Left hindlimb (tissue), 1 donor: ENCODE data around the gene OVOL3.
"Not testable (repeated sequence)": the region's sequence is repeated elsewhere in the genome, so short reads cannot be mapped to it uniquely, and the experiment has no call there.

Source experiments
- DNase-seq: peaks from one replicate; pipeline ENCODE4 v3.0.0-alpha.2; 2018

Gene OVOL3

DNA sequence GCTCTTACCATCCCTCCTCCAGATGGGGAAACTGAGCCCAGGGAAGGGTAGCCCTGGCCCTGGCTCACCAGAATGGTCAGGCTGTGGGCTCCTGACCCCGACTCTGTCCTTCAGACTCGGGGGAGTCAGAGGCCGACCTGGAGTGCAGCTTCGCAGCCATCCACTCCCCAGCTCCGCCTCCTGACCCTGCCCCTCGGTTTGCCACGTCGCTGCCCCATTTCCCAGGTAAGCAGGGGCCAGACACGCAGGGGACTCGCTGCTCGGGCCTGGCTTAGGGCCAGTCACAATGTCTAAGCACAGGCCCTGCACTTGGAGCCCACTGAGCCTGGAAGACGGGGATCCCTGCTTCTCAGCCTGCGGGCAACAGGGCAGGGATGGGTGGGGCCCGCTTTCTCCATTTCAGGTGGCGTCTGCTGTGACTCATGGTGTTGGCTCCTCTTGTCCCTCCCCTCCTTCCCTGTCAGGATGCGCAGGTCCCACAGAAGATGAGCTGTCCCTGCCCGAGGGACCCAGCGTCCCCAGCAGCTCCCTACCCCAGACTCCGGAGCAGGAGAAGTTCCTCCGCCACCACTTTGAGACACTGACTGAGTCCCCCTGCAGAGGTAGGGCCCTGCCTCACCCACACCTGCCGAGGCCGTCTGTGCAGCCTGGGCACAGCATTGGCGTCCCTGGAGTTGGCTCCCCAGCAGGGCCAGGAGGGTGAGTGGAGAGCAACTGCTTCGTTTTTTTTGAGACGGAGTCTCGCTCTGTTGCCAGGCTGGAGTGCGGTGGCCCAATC, 9.2 kb upstream of the OVOL3 start:
- DNase-seq, result no peak

DNA sequence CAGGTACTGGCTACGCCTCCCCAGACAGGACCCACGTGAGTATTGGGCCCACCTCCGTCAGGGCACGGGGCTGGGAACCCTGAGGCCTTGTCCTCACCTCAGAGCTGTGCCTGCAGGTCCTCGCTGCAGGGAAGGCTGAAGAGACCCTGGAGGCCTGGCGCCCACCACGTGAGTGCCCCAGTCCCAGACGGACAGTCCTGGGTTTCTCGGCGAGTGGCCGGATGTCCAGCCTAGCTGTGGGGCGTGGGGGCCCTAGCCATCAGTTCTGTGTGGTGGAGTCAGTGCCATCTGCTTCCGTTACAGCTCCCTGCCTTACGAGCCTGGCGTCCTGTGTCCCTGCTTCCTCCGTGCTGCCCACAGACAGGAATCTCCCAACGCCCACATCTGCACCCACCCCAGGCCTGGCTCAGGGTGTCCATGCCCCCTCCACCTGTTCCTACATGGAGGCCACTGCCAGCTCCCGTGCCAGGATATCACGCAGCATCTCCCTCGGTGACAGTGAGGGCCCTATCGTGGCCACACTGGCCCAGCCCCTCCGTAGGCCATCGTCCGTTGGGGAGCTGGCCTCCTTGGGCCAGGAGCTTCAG, 7.8 kb upstream of the OVOL3 start:
- no peak for DNase-seq

DNA sequence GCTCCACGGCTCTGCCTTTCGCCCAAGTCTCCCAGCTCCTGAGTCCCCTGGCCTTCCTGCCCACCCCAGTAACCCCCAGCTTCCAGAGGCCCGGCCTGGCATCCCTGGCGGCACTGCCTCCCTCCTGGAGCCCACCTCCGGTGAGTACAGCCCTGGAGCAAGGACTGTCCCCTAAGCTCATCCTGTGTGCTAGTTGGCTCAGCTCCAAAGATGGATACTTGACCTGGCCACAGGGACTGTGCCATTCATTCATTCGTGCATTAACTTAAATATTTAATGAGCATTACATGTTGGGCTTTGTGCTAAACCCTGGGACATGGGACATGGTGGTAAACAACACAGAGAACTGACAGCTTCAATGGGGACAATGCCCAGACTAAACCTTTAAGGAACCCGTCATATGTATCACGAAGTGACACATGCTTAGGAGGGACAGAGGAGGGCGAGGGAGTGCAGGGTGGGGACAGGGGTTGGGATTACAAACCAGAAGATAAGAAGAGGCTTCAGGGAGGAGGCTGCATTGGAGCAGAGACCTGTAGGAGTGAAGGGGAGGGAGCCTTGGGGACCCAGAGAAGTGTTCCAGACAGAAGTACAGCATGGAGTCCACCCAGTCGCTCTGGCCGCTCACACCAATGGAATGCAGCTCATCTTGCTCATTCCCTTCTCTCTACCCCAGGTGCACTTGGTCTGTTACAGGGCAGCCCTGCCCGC, 6.9 kb upstream of the OVOL3 start:
- no peak for DNase-seq

DNA sequence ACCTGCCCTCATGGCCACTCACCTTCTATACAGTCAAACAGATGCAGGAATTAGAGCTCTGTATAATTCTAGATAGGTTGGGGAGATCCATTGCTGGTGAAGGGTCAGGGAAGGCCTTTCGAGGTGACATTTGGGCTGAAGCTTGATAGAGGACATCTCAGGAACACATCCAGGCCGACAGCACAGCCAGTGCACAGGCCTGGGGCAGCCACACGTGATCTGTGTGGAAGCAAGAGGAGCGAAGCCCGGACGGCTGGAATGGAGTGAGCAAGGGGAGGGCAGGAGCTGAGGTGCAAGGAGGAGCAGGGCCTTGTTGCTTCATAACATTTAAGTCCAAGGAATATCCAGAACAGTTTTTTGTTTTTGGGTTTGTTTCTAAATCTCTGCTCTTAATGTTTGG, 4.5 kb upstream of the OVOL3 start:
- DNase-seq, result no peak

DNA sequence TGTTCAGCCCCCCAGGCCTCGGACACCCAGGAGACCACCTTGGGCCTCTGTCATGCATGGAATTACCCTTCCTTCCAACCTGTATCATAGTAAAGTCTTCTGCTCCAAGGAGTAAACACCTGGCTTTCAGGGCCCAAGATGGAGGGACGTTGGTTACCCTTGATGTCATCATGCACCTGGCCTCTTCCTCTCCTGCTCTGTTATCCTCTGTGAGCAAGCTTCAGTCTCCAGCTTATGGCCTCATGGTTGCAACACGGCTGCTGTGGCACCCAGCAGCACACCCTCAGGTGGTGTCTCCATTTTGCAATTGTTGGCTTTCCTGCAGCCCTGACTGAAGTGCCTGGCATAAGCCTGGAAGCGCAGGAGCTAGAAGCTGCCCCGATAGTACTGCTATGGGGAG, 4.0 kb upstream of the OVOL3 start:
- DNase-seq, result no peak

DNA sequence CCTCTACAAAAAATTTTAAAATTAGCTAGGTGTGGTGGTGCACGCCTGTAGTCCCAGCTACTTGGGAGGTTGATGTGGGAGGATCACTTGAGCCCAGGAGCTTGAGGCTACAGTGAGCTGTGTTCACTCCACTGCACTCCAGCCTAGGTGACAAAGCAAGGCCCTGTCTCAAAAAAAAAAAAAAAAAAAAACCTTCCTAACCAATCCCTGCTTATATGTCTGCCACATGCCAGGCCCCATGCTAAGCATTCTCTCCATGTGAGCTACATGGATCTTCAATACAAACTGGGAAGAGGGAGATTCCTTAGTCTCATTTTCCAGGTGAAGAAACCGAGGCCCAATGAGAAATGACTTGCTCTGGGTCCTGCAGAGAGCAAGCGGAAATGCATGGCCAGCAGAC, 2.3 kb upstream of the OVOL3 start:
- no peak for DNase-seq

DNA sequence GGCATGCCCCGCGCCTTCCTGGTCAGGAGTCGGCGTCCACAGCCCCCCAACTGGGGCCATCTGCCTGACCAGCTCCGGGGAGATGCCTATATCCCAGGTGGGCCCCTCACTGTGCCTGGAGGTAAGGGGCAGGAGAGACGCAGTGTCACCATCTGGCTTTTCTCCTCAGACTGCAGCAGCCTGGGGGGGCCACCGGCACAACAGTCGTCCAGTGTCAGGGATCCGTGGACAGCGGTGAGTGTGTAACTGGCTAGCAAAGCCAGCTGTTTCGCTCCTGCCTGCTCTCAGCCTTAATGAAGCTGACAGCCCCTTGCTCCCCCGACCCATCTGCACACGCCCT, 227 bp downstream of the OVOL3 start:
- DNase-seq, result no peak

DNA sequence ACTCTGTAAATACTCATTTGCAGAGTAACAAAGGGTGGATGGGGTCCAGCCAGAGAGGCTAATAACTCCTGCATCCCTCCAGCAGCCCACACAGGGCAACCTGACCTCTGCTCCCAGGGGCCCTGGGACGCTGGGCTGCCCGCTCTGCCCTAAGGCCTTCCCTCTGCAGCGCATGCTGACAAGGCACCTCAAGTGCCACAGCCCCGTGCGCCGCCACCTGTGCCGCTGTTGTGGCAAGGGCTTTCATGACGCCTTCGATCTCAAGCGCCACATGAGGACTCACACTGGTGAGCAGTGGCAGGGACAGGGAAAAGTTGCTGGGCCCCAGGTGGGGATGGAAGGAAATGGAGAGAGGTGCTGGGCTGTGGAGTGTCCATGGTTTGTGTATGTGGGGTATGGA, 1.7 kb downstream of the OVOL3 start:
- DNase-seq, result no peak

DNA sequence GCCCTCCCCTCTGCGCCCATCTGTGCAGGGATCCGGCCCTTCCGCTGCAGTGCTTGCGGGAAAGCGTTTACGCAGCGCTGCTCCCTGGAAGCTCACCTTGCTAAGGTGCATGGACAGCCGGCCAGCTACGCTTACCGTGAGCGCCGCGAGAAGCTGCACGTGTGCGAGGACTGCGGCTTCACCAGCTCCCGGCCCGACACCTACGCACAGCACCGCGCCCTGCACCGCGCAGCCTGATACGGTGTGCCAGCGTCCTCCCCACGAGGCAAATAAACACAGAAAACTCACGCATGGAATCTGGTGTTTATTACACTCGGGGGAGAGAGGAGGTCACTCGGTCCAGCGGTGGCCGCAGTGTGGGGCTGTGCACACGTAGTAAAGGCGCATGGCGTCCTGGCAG, 2.5 kb downstream of the OVOL3 start:
- no peak for DNase-seq

DNA sequence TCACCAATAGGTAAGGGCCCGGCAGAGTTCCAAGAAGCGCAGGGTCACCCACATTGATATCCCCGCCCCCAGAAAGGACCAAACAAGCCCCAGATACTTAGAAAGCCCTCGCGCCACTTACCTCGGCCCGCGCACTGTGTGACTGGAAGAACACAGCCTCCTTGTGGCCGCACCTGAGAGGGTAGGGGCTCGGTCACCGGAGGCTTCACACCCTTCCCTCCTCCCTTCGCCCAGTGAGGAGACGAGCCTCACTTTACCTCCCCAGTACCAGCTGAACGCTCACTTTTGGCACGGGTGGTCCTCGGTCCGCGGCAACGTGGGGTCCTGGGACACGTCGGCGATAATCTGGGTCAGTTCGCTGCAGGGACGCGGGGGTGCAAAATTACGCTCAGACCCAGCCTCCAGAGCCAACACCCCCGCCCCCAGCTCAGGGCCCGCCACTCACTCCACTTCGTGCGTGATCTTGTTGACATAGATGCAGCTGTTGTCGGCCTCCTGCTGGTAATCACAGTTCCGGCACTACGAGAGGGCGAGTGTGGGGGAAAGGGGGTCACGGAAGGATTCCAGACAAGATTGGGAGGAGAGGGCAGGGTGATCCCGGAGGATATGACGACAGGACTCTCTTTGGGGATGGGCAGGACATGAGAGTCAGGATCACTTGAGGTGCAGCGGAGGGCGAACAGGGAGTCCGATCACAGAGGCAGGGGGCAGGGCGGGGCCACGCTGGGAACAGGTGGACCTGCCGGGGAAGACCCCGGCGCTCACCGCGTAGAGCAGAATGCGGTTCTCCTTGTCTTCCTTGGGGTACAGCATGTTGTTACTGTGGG, 3.2 kb downstream of the OVOL3 start:
- peak; percentile 52 for DNase-seq

DNA sequence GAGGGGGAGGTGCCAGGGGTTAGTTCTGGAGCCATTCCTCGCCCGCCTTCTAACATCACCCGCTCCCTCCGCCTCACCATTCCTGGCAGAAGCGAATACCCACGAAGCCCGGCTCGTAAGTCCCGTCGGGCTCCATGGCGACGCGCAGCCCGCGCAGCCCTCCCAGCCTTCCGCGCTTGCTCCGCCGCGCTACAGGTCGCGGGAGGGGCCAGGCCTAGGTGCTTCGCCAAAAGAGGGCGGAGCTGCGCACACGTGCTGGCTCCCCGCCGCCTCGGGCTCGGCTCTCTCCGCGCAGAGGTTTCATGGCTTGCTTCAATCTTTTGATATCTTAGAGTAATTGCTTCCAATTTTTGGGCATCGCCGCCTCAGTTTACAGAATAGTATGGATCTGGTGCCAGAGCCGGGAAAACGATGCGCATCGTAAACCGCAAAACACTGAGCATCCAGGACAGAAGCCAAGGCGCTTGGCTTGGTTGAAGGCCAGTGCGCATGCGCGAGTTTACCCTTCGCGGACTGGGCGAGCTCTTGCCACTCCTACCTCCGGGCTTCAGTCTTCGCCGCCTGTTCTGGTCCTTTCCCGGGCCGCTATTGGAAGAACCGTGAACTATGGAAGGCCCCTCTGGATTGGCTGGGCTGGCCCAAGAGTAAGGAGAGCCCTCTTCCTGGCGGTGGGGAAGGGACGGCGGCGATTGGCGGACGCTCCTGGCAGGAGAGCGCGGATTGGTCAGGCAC, 3.9 kb downstream of the OVOL3 start, which contains the start of gene POLR2I:
POLR2I (minus strand) TSS at position 155 of the 732 bp plus-strand sequence; CDS start at position 136, 19 bp downstream.
- peak; percentile 100 for DNase-seq

DNA sequence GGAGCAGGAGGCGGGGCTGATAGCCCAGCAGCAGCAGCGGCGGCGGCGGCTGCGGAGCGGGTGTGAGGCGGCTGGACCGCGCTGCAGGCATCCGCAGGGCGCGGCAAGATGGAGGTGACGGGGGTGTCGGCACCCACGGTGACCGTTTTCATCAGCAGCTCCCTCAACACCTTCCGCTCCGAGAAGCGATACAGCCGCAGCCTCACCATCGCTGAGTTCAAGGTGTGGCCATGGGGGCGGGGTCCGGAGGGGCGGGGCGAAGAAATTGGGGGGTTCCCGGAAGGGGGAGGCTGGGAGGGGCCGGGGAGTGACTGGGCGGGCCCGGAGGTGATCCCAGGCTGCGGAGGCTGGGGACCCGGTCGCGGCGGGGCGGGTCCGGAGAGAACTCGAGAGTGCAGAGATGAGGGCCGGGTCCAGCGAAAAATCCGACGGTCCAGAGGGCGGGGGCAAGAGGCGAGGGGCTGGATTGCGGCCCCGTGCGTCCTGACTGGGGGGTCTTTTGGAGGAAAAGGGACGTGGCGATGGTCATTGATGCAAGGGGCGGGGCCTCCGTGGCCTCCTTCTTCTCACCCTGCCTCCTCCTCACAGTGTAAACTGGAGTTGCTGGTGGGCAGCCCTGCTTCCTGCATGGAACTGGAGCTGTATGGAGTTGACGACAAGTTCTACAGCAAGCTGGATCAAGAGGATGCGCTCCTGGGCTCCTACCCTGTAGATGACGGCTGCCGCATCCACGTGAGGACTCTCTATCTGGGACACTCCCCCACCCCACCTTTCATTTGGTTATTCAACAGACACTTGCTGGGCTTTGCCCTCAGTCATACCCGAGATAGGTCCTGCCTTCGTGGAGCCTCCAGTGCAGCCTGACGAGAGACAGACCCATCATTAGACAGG, 4.8 kb downstream of the OVOL3 start, which contains the start of gene TBCB:
TBCB (plus strand) TSS at position 16 of the 891 bp plus-strand sequence; CDS start at position 109, 93 bp downstream.
- DNase-seq, result no peak

DNA sequence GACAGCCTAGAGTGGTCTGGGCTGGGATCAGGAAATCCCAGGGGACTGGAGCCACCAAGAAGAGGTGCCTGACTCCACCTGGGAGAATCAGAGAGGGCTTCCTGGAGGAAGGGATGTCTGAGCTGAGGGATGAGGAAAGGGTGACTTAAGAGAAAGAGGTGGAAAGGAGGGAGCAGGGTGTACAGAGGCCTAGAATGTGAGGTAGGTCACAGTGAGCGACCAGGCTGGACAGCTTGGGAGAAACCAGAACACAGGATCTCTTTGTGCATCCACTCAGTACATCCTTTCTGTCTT, 5.3 kb downstream of the OVOL3 start:
- no peak for DNase-seq

DNA sequence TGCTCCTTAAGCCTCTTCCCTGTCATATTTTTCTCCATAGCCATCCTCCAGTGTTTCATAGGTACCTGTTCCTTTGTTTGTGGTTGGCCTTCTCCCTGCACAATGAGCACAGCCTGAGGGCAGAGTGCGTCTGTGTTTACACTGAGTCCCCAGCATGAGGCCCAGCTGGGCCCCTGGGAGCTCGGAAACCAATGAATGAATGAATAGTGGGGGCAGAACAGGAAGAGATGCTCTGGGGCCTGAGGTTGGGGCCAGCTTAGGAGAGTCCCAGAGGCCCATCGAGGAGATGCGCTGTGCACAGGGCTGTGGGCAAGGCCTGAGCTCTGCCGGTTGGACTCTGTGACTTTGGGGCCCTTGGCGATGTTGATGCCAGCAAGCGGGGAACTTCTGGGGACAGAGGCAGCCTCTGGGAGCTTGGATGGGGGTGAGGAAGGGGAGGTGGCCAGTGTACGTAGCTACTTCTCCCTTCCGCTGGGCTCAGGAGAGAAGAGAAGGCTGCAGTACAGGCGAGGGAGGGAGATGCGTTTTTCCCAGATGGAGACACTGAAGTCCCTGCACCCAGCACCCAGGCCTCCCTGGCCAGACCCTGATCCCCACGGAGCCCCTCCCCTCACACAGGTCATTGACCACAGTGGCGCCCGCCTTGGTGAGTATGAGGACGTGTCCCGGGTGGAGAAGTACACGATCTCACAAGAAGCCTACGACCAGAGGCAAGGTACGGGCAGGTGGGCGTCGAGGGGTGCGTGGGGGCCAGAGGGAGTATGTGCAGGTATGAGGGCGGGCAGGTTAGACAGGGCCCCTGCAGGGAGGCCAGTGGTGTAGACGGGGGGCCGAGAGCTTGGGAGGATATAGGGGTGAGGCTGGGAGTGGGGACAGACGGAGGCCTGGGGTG, 9.4 kb downstream of the OVOL3 start:
- no peak for DNase-seq

DNA sequence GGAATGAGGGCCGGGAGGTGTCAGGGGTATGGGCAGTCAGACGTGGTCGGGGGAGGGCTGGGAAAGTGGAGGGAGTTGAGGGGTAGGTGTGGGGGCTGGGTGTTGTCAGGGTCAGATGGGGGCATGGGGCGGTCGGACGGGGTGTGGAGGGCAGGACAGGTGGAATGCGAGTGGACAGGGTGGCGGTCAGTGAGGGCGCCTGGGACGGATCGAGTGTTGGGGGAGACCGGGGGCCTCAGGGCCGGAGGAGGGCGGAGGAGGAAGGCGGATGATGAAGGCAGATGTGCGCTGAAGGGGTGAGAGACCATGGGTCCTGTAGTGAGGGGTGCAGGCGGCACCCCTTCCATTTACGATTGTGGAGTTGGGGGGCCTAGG, 10.0 kb downstream of the OVOL3 start:
- DNase-seq, result no peak

DNA sequence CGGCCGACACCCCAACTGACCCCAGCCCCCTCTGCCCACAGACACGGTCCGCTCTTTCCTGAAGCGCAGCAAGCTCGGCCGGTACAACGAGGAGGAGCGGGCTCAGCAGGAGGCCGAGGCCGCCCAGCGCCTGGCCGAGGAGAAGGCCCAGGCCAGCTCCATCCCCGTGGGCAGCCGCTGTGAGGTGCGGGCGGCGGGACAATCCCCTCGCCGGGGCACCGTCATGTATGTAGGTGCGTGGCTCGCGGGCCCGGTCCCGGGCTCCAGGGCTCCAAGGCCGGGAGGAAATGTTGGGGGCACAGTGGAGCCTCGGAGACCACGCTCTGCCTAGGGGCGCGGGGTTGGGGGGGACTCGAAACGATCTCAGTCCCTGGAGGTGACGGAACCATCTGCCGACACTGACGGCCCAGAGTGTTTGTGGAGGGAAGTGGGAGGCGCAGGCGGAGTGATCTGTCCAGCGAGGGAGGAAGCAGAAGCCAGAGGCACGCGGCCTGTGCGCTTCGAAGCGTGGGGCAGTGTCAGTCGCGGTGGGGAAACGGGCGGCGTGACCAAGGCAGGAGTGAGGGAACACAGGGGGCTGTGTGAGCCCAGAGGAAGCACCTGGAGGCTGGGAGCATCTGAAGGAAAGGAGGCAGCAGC, 10.7 kb downstream of the OVOL3 start:
- no peak for DNase-seq

DNA sequence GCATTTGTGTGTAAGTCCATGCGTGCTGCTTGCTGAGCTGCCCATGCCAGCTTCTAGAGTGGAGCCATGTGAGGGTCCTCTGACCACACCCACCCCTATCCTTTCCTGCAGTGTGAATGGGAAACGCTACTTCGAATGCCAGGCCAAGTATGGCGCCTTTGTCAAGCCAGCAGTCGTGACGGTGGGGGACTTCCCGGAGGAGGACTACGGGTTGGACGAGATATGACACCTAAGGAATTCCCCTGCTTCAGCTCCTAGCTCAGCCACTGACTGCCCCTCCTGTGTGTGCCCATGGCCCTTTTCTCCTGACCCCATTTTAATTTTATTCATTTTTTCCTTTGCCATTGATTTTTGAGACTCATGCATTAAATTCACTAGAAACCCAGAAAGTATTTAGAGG, 14.6 kb downstream of the OVOL3 start:
- no peak for DNase-seq

DNA sequence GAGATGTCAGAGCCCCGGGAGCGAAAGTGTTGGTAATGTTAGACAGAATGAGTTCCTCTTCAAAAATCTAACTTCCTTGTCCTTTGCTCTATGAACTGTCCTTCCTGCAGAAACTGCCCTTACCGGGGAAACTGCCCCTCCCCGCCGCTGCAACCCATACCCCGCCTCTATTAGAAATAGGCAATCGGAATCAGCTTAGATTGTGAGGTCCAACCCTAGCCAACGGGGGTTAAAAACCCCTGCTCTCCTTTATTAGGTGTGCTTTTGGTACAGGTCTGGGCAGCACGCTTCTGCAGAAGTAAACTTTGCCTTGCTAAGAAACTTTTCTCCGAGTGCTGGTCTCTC, 17.4 kb downstream of the OVOL3 start:
- no peak for DNase-seq

DNA sequence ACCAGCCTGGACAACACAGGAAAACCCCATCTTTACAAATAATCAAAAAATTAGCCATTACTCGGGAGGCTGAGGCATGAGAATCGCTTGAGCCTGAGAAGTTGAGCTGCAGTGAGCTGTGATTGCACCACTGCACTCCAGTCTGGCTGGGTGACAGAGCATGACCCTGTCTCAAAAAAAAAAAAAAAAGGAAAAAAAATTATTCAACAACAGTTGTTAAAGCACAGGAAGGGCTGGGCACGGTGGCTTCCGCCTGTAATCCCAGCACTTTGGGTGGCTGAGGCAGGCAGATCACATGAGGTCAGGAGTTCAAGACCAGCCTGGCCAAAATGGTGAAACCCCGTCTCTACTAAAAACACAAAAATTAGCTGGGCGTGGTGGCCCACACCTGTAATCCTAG, 20.3 kb downstream of the OVOL3 start:
- not testable (repeated sequence) for DNase-seq

DNA sequence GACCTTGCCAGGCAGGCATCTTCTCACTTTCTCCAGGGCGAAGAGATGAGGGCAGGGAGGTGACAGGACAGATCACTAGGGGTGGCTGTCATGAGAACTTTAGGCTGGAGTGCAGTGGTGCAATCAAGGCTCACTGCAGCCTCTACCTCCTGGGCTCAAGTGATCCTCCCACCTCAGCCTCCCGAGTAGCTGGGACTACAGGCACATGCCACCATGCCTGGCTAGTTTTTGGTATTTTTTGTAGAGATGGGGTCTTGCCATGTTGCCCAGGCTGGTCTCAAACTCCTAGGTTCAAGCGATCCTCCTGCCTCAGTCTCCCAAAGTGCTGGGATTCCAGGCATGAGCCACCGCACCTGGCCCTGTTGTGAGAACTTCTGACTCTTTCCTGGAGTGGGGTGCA, 23.9 kb downstream of the OVOL3 start:
- not testable (repeated sequence) for DNase-seq
